T47D (cell line): ENCODE results near the gene EPN3.

Experiments
- DNase-seq, 2 experiments: peaks; one replicate each; pipeline versions ENCODE4 v3.0.0 to v3.0.0-alpha.2; 2011 to 2012; ENCODE audit warnings: low read depth in 1 of 2, low spot score in 1 of 2
- JUND ChIP-seq: IDR thresholded peaks from 2 replicates; pipeline ENCODE4 v1.6.1; 2012; ENCODE audit warnings: low read depth
- in situ Hi-C: cut with HindIII; loops from 2 replicates; pipeline ENCODE4 v1.10.0; 2016; ENCODE audit warnings: low sequenced_read_pairs, low pct_unique_long_range_greater_than_20kb

Gene EPN3

DNA sequence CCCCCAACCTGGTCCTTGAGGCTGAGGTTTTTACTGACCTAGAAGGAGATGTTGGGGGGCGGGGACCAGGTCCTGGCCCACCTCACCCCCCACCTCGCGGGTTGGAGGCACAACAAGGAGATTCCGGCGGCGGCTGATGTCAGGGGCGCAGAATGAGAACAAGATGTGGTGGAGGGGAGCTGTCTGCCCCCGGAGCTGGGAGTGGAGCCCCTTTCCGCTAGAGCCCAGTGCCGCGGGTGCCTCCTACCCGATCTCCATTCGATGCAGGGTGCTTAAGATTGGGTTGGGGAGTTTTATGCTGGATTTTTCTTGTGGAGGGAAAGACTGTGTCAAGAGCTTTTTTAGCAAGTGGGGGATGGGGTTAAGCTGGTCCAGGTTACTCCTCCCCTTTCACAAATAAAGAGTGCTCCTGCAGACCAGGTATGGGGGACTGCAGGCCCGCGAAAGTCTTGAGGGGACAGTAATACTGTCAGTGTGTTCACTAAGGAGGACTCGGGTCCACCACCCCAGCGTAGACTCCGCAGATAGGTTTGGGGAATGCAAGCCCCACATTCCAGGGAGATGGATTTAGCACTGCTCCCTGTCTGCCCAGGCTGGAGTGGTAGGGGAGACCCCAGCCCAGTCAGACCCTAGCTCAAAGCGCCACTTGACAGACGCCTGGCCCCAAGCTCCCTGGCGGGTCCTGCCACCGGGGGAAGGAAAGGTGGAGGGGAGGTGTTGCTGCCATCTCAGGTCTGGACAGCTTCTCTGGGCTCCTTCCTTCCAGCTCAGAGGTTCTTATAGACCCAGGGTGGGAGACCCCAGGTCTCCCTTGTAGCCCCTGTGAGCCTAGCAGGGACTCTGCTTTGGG, 29.9 kb downstream of the EPN3 start:
- DNase-seq: no peak
- in situ Hi-C loops: no loop called here
- no peak for TF ChIP-seq JUND

DNA sequence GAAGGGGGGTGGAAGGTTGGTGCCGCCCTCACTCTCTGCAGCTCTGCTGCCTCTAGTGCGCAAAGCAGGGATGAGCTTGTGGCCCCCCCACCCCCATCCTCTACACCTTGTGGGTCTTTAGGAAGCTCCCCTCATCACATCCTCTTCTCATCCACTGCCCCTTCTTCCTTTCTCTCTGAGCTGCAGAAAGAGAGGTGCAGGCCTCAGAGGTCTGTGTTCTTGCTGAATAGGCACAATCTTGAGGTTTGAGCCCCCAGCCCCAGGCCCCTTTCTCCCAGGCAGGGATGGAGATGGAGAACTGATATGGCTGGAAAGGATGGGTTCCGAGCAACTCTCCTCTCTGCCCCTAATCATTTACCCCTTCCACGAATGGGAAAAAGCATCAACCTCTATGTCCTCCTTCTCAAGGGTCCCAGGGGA, 30.6 kb downstream of the EPN3 start:
- in situ Hi-C loops: no loop called here
- no peak for TF ChIP-seq JUND
- no peak for DNase-seq

DNA sequence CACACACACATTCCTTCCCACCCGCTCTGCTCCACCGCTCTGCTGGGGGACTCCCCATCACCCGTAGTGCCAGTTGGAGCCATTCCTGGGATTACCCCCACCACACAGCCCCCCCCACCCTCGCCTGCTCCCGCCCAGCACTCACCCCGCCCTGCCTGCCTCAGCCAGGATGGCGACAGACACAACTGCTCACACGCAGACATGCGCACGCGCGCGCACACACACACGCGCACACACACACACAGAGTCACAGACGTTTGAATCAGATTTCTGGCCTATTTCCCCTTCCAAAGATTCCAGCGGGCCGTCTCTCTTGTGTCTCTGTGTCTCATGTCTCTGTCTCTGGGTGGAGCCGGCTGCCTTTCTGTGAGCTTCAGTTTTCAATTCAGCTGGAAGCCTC, 32.4 kb downstream of the EPN3 start:
- no peak for DNase-seq
- in situ Hi-C loops: no loop called here
- no peak for TF ChIP-seq JUND

- DNase-seq: peak in 1 of 2 experiments; percentile 31
- no peak for TF ChIP-seq JUND
- in situ Hi-C loops: no loop called here
Observed at GRCh38 chr17:50565402-50566350, 33.1 kb downstream of the EPN3 start.

- in situ Hi-C loops: no loop called here
- TF ChIP-seq JUND: no peak
- DNase-seq: no peak
Observed at GRCh38 chr17:50566886-50567285, 34.4 kb downstream of the EPN3 start.

GRCh38 chr17:50568659-50569058, 36.1 kb downstream of the EPN3 start:
- TF ChIP-seq JUND: no peak
- in situ Hi-C loops: no loop called here
- DNase-seq: no peak

- TF ChIP-seq JUND: no peak
- in situ Hi-C loops: no loop called here
- no peak for DNase-seq
Observed at GRCh38 chr17:50569592-50569991, 37.1 kb downstream of the EPN3 start.

DNA sequence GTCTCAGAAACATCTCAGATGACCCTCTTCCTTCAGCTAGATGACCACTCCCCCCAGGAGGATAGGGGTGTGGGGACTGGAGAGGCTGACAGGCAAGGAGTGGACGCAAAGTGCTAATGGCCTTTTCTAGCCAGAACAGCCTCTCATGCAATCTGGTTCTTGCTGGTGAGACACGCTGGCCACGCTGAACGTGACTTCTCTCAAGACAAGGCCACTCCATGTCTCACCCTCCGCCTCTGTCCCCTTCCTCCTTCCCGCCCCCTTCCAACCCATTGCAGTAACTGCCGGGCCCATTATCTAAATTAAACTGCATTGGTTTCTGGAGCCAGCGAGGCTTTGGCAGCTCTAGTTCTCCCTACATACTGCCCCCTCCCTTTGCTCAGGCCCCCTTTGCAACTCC, 37.5 kb downstream of the EPN3 start:
- in situ Hi-C loops: no loop called here
- no peak for TF ChIP-seq JUND
- DNase-seq: no peak

GRCh38 chr17:50570528-50570927, 38.0 kb downstream of the EPN3 start:
- in situ Hi-C loops: no loop called here
- no peak for DNase-seq

GRCh38 chr17:50571681-50572080, 39.1 kb downstream of the EPN3 start:
- no peak for DNase-seq
- TF ChIP-seq JUND: no peak
- in situ Hi-C loops: no loop called here

More at GRCh38 chr17:50570528-50570927, 38.0 kb downstream of the EPN3 start:
- TF ChIP-seq JUND: no peak

DNA sequence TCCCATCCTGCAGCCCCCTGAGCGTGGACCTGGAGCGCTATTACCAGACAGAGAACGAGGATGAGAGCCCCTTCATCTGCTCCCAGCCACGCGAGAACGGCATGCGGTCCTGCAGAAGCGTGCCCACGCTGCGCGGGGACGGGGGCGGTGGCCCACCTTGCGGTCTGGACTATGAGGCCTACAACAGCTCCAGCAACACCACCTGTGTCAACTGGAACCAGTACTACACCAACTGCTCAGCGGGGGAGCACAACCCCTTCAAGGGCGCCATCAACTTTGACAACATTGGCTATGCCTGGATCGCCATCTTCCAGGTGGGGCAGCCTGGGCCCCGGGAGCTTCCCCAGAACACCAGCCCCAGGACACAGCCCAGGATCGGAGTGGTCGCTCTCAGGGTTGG, 40.0 kb downstream of the EPN3 start:
- in situ Hi-C loops: no loop called here
- no peak for TF ChIP-seq JUND
- no peak for DNase-seq

DNA sequence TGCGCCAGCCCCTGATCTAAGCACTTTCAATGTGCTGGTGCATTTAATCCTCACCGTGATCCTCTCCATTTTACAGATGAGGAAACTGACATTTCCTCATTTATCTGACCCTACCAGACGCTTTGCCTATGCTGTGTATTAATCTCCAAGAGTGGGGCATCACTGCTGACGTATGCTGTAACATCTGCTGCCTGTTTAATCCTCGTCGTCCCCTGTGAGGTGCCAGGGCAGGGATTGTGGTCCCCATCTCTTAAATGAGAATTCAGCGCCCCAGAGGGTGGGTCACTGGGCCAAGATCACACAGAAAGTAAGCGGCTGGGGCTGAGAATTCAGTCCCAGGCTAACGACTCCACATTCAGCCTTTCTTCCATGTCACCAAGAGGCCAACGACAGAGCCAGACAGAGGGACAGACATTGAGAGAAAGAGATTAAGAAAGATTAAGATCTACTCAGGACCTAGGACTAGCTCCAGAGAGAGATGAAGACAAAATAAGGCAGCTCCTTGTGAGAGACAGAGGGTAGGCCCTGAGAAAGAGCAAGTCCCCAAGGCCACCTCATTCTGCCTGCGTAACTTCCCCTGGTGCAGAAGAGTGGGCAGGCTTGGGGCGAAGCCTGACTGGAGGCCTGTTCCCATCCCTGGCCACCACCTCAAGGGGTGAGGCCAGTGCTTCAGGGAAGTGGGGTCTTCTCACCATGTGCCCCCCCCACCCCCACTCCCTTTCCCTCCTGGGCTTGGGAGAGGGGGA, 41.5 kb downstream of the EPN3 start:
- DNase-seq: no peak
- TF ChIP-seq JUND: no peak
- in situ Hi-C loops: no loop called here
